Tibial nerve (tissue), 3 donors: ENCODE measurements around the gene LIN9.

Experiments used
- POLR2A ChIP-seq, 2 donors: fragments of 450-650 bp; IDR thresholded peaks; one replicate each; pipeline ENCODE4 v1.6.1; 2017; ENCODE audit warnings: antibody characterized with exemption in 2 of 2, mild to moderate bottlenecking in 2 of 2, moderate library complexity in 2 of 2
- TF ChIP-seq, protein P1 (sequence below), 5 experiments: fragments of 200-600 bp in 3 of 5; fragments of 450-650 bp in 2 of 5; sonication (generic) in 3 of 5; IDR thresholded peaks; one replicate each; pipeline ENCODE4 v1.5.1; 2016 to 2019; ENCODE audit warnings: antibody characterized with exemption in 5 of 5, mild to moderate bottlenecking in 3 of 5, moderate library complexity in 2 of 5

DNA sequence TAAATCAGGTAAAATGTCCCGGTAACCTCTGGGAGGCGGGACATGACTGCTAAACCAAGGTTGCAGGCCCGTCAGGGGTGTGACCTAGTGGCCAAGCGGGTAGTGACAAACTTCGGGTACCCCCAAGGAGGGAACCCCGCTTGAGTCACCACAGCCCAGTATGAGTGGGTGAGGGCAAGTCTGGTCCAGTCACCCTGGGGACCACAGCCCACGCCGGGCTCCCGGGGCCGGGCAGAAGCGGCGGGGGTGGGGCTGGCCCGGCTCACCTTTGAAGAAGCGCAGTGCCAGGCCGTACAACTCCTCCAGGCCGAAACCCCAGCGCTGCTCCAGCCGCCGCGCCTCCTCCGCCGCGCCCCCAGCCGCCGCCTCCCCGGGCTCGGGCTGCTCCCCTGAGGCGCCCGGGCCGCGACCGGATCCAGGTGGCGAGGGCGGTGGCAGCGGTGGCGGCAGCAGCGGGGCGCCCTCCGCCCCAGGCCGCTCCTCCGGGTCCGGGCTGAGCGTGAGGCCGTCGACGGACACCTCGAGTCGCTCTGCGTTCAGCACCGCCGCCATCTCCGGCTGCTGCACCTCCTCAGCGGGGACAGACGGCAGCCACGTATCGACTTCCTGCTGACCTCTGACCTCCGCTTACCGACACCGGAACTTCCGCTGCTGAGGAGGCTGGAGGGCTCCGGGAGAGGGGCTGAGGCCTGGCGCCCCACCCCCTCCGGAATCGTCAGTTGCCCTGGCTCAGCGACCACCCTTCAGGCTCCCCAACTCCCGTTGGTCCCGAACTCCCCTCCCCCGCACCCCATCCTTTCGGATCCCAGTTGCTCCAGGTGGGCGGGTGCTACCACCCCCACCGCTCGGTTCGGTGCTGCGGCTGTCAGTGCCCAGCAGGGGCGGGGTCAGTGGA lies 122.6 kb downstream of the LIN9 start, which contains the start of gene ACBD3:
- TF ChIP-seq, protein P1, sequence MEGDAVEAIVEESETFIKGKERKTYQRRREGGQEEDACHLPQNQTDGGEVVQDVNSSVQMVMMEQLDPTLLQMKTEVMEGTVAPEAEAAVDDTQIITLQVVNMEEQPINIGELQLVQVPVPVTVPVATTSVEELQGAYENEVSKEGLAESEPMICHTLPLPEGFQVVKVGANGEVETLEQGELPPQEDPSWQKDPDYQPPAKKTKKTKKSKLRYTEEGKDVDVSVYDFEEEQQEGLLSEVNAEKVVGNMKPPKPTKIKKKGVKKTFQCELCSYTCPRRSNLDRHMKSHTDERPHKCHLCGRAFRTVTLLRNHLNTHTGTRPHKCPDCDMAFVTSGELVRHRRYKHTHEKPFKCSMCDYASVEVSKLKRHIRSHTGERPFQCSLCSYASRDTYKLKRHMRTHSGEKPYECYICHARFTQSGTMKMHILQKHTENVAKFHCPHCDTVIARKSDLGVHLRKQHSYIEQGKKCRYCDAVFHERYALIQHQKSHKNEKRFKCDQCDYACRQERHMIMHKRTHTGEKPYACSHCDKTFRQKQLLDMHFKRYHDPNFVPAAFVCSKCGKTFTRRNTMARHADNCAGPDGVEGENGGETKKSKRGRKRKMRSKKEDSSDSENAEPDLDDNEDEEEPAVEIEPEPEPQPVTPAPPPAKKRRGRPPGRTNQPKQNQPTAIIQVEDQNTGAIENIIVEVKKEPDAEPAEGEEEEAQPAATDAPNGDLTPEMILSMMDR (IDR thresholded peaks at IDR 0.05): peak in 2 of 5 experiments; percentile 43 to 44
- peak; percentile 83 to 89 for TF ChIP-seq POLR2A (IDR thresholded peaks at IDR 0.05)
